BJ (cell line): ENCODE results near the gene ZNF143. TPM values are rescaled to one million over a fixed set of nuclear protein-coding genes. Genes with fewer than 3 reads are reported as not detected.
A peak's percentile ranks its signal among the peaks of the same experiment; 100 is the strongest.

ENCODE experiments used
- CTCF ChIA-PET: fragments of 350-600 bp; formaldehyde crosslinking; extraction: SDS; loops from one replicate; lab custom pipeline; 2021; ENCODE audit warnings: antibody characterized with exemption, inconsistent platforms; lab: Yijun Ruan, JAX
- POLR2A ChIA-PET: fragments of 300-600 bp; sonication (Branson Sonifier 250); formaldehyde crosslinking; extraction: SDS; loops from one replicate; lab custom pipeline; 2021; ENCODE audit warnings: antibody characterized with exemption; lab: Charles Lee
- DNase-seq: peaks from one replicate; pipeline ENCODE4 v3.0.0-alpha.2; 2011; ENCODE audit warnings: low read depth
- H3K27me3 ChIP-seq: 2 replicates; pipeline ENCODE4 v1.6.0; 2011; ENCODE audit warnings: low read length; ENCODE audit not compliant: control insufficient read depth, insufficient read depth
- H3K36me3 ChIP-seq: 2 replicates; pipeline ENCODE4 v1.5.1; 2011; ENCODE audit warnings: low read length; ENCODE audit not compliant: control insufficient read depth, insufficient read depth
- H3K4me3 ChIP-seq: 2 replicates; pipeline ENCODE4 v1.5.1; 2011; ENCODE audit warnings: low read depth, mild to moderate bottlenecking, control low read depth, low read length
- CTCF ChIP-seq: IDR thresholded peaks from 2 replicates; pipeline ENCODE4 v1.5.1; 2011; ENCODE audit warnings: low read depth, mild to moderate bottlenecking, control low read depth, inconsistent platforms, low read length, moderate library complexity; ENCODE audit not compliant: insufficient read depth
- polyA plus RNA-seq: library from polyadenylated mRNA; depleted of rRNA; stranded (reverse); fragments of >200 nt; gene quantifications from 2 replicates; pipeline ENCODE4 v1.2.3, GENCODE V29; 2011

Gene ZNF143
- polyA plus RNA-seq, 1 experiment: 27.8 TPM

GRCh38 chr11:9525116-9525515 is 64.3 kb downstream of the ZNF143 start:
- no peak for TF ChIP-seq CTCF
- Histone ChIP-seq H3K27me3 (no peaks in the 10 kb centered on the region), H3K36me3 (no peaks in the 10 kb centered on the region; the same call in 1 of the 2 replicates), H3K4me3 (no peak overlapping the region)
- CTCF ChIA-PET: interaction anchor here (2.8 to 5.2 kb wide), 2 partner anchors 10 to 18 kb away, joined by 11 to 15 read pairs; no protein-coding TSS in a partner anchor
- no peak for DNase-seq
- POLR2A ChIA-PET: no interaction called here

DNA sequence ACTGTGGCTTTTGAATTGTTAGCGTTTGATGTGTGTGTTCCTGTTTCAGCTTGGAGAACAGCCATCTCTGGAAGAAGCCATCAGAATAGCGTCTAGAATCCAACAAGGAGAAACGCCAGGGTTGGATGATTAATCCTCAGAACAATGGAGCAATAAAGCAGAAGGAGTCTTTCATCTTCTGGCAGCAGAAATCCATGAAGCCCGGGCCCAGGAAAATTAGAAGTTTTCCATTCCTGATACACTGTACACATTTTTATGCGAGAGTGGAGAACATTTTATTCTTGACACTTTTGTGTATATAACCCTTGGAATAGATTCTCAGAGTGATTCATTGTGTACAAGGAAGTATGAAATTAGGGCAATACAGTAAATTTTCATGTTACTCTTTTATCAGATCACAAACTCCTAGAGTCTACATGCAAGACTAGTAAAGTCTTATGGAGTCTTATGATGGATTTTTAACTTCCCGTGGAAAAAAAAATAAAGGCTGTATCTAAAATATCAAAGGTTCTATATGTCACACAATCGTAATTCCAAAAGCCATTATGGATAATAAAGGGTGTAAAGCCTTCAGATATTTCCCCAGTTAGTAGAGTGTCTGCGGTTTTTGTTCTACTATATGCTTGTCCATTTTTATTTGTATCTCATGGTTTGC is 66.8 kb downstream of the ZNF143 start:
- no peak overlapping the region for H3K4me3 ChIP-seq
- CTCF ChIA-PET: interaction anchor here (0.7 kb wide), 1 partner anchor 190 kb away, joined by 4 read pairs; no protein-coding TSS in a partner anchor
- H3K27me3 ChIP-seq: no peaks in the 10 kb centered on the region
- DNase-seq: peak; percentile 41
- POLR2A ChIA-PET: interaction anchor here (0.5 kb wide), 1 partner anchor 777 kb away, joined by 4 read pairs; the partner anchor contains the start of gene ADM
- no peaks in the 10 kb centered on the region; the same call in 1 of the 2 replicates for H3K36me3 ChIP-seq
- TF ChIP-seq CTCF: no peak

- Histone ChIP-seq H3K36me3 (no peaks in the 10 kb centered on the region; the same call in 1 of the 2 replicates), H3K27me3 (no peaks in the 10 kb centered on the region), H3K4me3 (no peak overlapping the region)
- ChIA-PET POLR2A (no interaction called here), CTCF (interaction anchor here (0.7 kb wide), 1 partner anchor 189 kb away, joined by 4 read pairs; no protein-coding TSS in a partner anchor)
- DNase-seq: no peak
- no peak for TF ChIP-seq CTCF
Measured at GRCh38 chr11:9528136-9528501, 67.3 kb downstream of the ZNF143 start.

DNA sequence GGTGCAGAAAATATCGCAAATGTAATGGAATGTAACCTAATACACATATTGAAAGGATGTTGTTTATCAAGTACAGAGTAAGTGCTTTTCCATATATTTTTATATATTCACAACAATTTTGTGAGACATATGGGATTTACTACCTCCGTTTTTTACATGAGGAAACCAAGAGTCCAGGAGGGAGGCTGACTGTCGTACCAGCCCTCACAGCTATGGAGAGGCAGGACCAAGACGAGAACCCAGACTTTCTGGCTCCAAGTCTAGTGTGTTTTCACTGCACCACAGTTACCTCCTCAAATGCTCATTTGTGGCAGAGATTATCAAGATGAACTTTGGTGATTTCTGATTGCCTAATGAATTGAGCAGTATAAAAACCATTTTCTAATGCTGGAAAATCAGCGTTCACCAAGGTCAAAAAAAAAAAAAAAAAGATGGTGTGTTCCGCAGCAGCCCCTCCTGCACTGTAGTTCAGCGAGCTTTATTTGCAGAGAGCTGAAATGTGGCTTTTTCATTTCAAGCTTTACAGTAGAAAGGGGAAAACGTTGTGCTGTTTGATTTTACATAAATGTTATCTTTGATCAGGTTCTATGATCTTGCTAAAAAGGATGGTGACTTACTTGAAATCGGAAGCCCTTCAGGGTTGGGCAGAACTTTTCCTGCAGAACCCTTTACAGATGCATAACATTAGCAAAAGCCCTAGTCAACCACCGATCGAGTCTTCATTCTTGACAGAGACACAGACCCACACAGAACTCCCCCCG is 67.9 kb downstream of the ZNF143 start:
- Histone ChIP-seq H3K4me3 (no peak overlapping the region), H3K36me3 (no peaks in the 10 kb centered on the region; the same call in 1 of the 2 replicates), H3K27me3 (no peaks in the 10 kb centered on the region)
- POLR2A ChIA-PET: no interaction called here
- no peak for DNase-seq
- CTCF ChIA-PET: interaction anchor here (0.7 to 1.4 kb wide), 2 partner anchors 22 to 73 kb away, joined by 3 read pairs; no protein-coding TSS in a partner anchor
- TF ChIP-seq CTCF: no peak

DNA sequence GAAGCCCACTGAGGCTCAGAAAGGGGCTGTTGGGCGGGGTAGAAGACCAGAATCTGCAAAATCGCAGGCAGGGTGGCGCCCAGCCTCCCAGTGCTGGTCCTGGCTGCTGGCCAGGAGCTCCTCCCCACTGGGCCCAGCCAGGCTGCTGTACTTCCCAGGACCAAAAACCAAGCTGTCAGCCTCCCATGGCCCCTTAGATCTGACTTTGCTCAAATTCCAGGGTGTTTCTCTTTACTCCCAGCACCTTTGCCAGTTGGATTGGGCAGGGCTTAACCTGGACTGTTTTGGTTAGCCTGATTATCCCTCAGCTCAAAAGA is 68.5 kb downstream of the ZNF143 start:
- DNase-seq: no peak
- no peak for TF ChIP-seq CTCF
- H3K4me3 ChIP-seq: no peak overlapping the region
- CTCF ChIA-PET: interaction anchor here (0.7 to 1.4 kb wide), 3 partner anchors 22 to 84 kb away, joined by 3 read pairs; no protein-coding TSS in a partner anchor
- POLR2A ChIA-PET: no interaction called here
- H3K36me3 ChIP-seq: no peaks in the 10 kb centered on the region; the same call in 1 of the 2 replicates
- no peaks in the 10 kb centered on the region for H3K27me3 ChIP-seq
